HG02610 (cell line): Measurements from ENCODE around the gene ZNF346.
A peak's percentile ranks its signal among the peaks of the same experiment; 100 is the strongest.
"Not testable (repeated sequence)": the region's sequence is repeated elsewhere in the genome, so short reads cannot be mapped to it uniquely, and the experiment has no call there.

Experiments
- ATAC-seq: cut with Tn5 transposase; IDR thresholded peaks from one replicate; pipeline ENCODE4 v1.9.1; 2021; ENCODE audit warnings: mild to moderate bottlenecking, moderate library complexity; ENCODE audit not compliant: unreplicated experiment

The ZNF346 gene

GRCh38 chr5:177022386-177023302, at the start of gene ZNF346:
TSS of gene ZNF346 (plus strand) at chr5:177022696. CDS start at chr5:177022739, 43 bp downstream.
- peak; percentile 79 for ATAC-seq

- no peak for ATAC-seq
Observed at GRCh38 chr5:176979669-176980068, 42.8 kb upstream of the ZNF346 start.

- ATAC-seq: no peak
Observed at GRCh38 chr5:176980818-176981217, 41.7 kb upstream of the ZNF346 start.

GRCh38 chr5:176983112-176983511, 39.4 kb upstream of the ZNF346 start:
- ATAC-seq: not testable (repeated sequence)

- ATAC-seq: not testable (repeated sequence)
Observed at GRCh38 chr5:176983593-176983992, 38.9 kb upstream of the ZNF346 start.

- not testable (repeated sequence) for ATAC-seq
Observed at GRCh38 chr5:176984176-176984575, 38.3 kb upstream of the ZNF346 start.

GRCh38 chr5:176985516-176985915, 37.0 kb upstream of the ZNF346 start:
- ATAC-seq: no peak

- no peak for ATAC-seq
Observed at GRCh38 chr5:176986280-176986679, 36.2 kb upstream of the ZNF346 start.

- ATAC-seq: no peak
Observed at GRCh38 chr5:176987583-176987982, 34.9 kb upstream of the ZNF346 start.

- ATAC-seq: not testable (repeated sequence)
Observed at GRCh38 chr5:176993081-176993480, 29.4 kb upstream of the ZNF346 start.

- ATAC-seq: peak; percentile 62
Observed at GRCh38 chr5:176994460-176995121, 27.9 kb upstream of the ZNF346 start.

- ATAC-seq: no peak
Observed at GRCh38 chr5:176995122-176995490, 27.4 kb upstream of the ZNF346 start.

- no peak for ATAC-seq
Observed at GRCh38 chr5:176995896-176996767, 26.4 kb upstream of the ZNF346 start.

- ATAC-seq: no peak
Observed at GRCh38 chr5:176996780-176997179, 25.7 kb upstream of the ZNF346 start.

GRCh38 chr5:176998828-176999227, 23.7 kb upstream of the ZNF346 start:
- no peak for ATAC-seq

GRCh38 chr5:176999526-176999925, 23.0 kb upstream of the ZNF346 start:
- not testable (repeated sequence) for ATAC-seq

- no peak for ATAC-seq
Observed at GRCh38 chr5:177003649-177004048, 18.8 kb upstream of the ZNF346 start.

- ATAC-seq: no peak
Observed at GRCh38 chr5:177004961-177005360, 17.5 kb upstream of the ZNF346 start.

- ATAC-seq: peak; percentile 57
Observed at GRCh38 chr5:177005619-177006264, 16.8 kb upstream of the ZNF346 start.

- peak; percentile 65 for ATAC-seq
Observed at GRCh38 chr5:177006265-177006972, 16.1 kb upstream of the ZNF346 start, which contains the start of gene UIMC1. TSS of gene UIMC1 (minus strand) at chr5:177006779. CDS start at chr5:176982615, 24,164 bp downstream.
